Muscle of leg (tissue), 11 donors: ENCODE results near the gene SH3PXD2B. TPM values are rescaled to one million over a fixed set of nuclear protein-coding genes. Genes with fewer than 3 reads are reported as not detected.

ENCODE experiments used
- DNase-seq: peaks from one replicate; pipeline ENCODE4 v3.0.0; 2013
- H3K27ac ChIP-seq: one replicate; pipeline ENCODE4 v1.5.1; 2013; ENCODE audit warnings: mild to moderate bottlenecking, low read length, control low read depth
- H3K27me3 ChIP-seq: one replicate; pipeline ENCODE4 v1.6.1; 2013; ENCODE audit warnings: low read length; ENCODE audit not compliant: control insufficient read depth, insufficient read depth
- H3K36me3 ChIP-seq: one replicate; pipeline ENCODE4 v1.6.1; 2013; ENCODE audit warnings: low read length; ENCODE audit not compliant: control insufficient read depth, insufficient read depth
- H3K4me1 ChIP-seq: one replicate; pipeline ENCODE4 v1.6.1; 2013; ENCODE audit warnings: low read length; ENCODE audit not compliant: control insufficient read depth, insufficient read depth
- H3K4me3 ChIP-seq: one replicate; pipeline ENCODE4 v1.5.1; 2013; ENCODE audit warnings: low read length, control low read depth
- H3K9me3 ChIP-seq: replicated peaks from 2 replicates; pipeline ENCODE4 v1.6.1; 2013; ENCODE audit warnings: low read depth, low read length; ENCODE audit not compliant: control insufficient read depth
- WGBS: methylation state at CpG from one replicate; pipeline ENCODE4 v1.1.5; 2013; ENCODE audit warnings: missing lambda C conversion rate; ENCODE audit not compliant: insufficient coverage; 5-methylcytosine and 5-hydroxymethylcytosine counted together
- polyA plus RNA-seq, 8 donors: library from polyadenylated mRNA; unstranded; fragments of 120-200 nt; gene quantifications; one replicate each; pipeline versions ENCODE4 v1.2.1 to v1.2.3, GENCODE V29; 2013; ENCODE audit warnings: inconsistent platforms in 1 of 8, low replicate concordance in 1 of 8; ENCODE audit not compliant: insufficient read length in 8 of 8, insufficient read depth in 1 of 8
- total RNA-seq: library from RNA; stranded (reverse); fragments of 120-200 nt; gene quantifications from one replicate; pipeline ENCODE4 v1.2.4, GENCODE V29; 2013

The SH3PXD2B gene
- total and polyA plus RNA-seq, 9 donors: 19.2 to 60.9 (median 36.1) TPM

- H3K27ac ChIP-seq: no peak overlapping the region
- H3K4me1 ChIP-seq: no peaks in the 10 kb centered on the region
- no CpG with 5 or more reads among the region's 2 CpGs for WGBS
- no peak for DNase-seq
- no peaks in the 10 kb centered on the region for H3K27me3 ChIP-seq
- H3K9me3 ChIP-seq: no peaks in the 10 kb centered on the region
- H3K4me3 ChIP-seq: no peak overlapping the region
- H3K36me3 ChIP-seq: peaks cover 27% of the 10 kb centered on the region
These were observed 64.7 kb downstream of the SH3PXD2B start for GRCh38 chr5:172389578-172390112.

- WGBS: no CpG with 5 or more reads among the region's 2 CpGs
- H3K27me3 ChIP-seq: no peaks in the 10 kb centered on the region
- DNase-seq: no peak
- no peak overlapping the region for H3K4me3 ChIP-seq
- no peak overlapping the region for H3K27ac ChIP-seq
- H3K4me1 ChIP-seq: no peaks in the 10 kb centered on the region
- peaks cover 25% of the 10 kb centered on the region for H3K36me3 ChIP-seq
- no peaks in the 10 kb centered on the region for H3K9me3 ChIP-seq
These were observed 66.0 kb downstream of the SH3PXD2B start for GRCh38 chr5:172388246-172388733.

GRCh38 chr5:172385707-172386106 is 68.6 kb downstream of the SH3PXD2B start:
- Histone ChIP-seq H3K36me3 (peaks cover 29% of the 10 kb centered on the region), H3K9me3 (no peaks in the 10 kb centered on the region), H3K4me1 (peaks cover 11% of the 10 kb centered on the region), H3K4me3 (no peak overlapping the region), H3K27me3 (no peaks in the 10 kb centered on the region), H3K27ac (no peak overlapping the region)
- 52% methylated on average over 4 of the region's 5 CpGs for WGBS
- DNase-seq: peak; percentile 68

GRCh38 chr5:172385010-172385563 is 69.2 kb downstream of the SH3PXD2B start:
- H3K4me1 ChIP-seq: peaks cover 16% of the 10 kb centered on the region
- no peak overlapping the region for H3K27ac ChIP-seq
- H3K4me3 ChIP-seq: no peak overlapping the region
- DNase-seq: peak; percentile 47
- peaks cover 34% of the 10 kb centered on the region for H3K36me3 ChIP-seq
- H3K27me3 ChIP-seq: no peaks in the 10 kb centered on the region
- no peaks in the 10 kb centered on the region for H3K9me3 ChIP-seq
- whole genome bisulfite sequencing: no CpG with 5 or more reads among the region's 5 CpGs

- H3K36me3 ChIP-seq: peaks cover 35% of the 10 kb centered on the region
- WGBS: 93% methylated on average over 3 of the region's 6 CpGs
These were observed 71.0 kb downstream of the SH3PXD2B start for GRCh38 chr5:172383191-172383802.

GRCh38 chr5:172380987-172381643 is 73.2 kb downstream of the SH3PXD2B start:
- H3K4me1 ChIP-seq: peaks cover 16% of the 10 kb centered on the region
- H3K27me3 ChIP-seq: no peaks in the 10 kb centered on the region
- H3K27ac ChIP-seq: peak overlapping the region; percentile 59
- no peak overlapping the region for H3K4me3 ChIP-seq
- no peaks in the 10 kb centered on the region for H3K9me3 ChIP-seq
- DNase-seq: peak; percentile 92
- WGBS: 45% methylated on average over 17 of the region's 21 CpGs
- H3K36me3 ChIP-seq: peaks cover 46% of the 10 kb centered on the region

More at GRCh38 chr5:172383191-172383802, 71.0 kb downstream of the SH3PXD2B start:
- no peak for DNase-seq
- Histone ChIP-seq H3K4me3 (no peak overlapping the region), H3K9me3 (no peaks in the 10 kb centered on the region), H3K4me1 (peaks cover 16% of the 10 kb centered on the region), H3K27me3 (no peaks in the 10 kb centered on the region), H3K27ac (no peak overlapping the region)

GRCh38 chr5:172380301-172380986 is 73.9 kb downstream of the SH3PXD2B start:
- WGBS: 57% methylated on average over 2 of the region's 18 CpGs
- Histone ChIP-seq H3K36me3 (peaks cover 40% of the 10 kb centered on the region), H3K27ac (peak overlapping the region; percentile 20), H3K4me3 (no peak overlapping the region), H3K27me3 (no peaks in the 10 kb centered on the region), H3K4me1 (peaks cover 16% of the 10 kb centered on the region), H3K9me3 (no peaks in the 10 kb centered on the region)
- DNase-seq: no peak

- no peak for DNase-seq
- Histone ChIP-seq H3K36me3 (peaks cover 39% of the 10 kb centered on the region), H3K27me3 (no peaks in the 10 kb centered on the region), H3K9me3 (no peaks in the 10 kb centered on the region), H3K4me3 (no peak overlapping the region), H3K4me1 (peaks cover 16% of the 10 kb centered on the region), H3K27ac (no peak overlapping the region)
- WGBS: 79% methylated on average over 2 of the region's 3 CpGs
These were observed 74.8 kb downstream of the SH3PXD2B start for GRCh38 chr5:172379481-172379880.

- 100% methylated on average over 1 of the region's 4 CpGs for WGBS
- DNase-seq: no peak
- Histone ChIP-seq H3K36me3 (peaks cover 47% of the 10 kb centered on the region), H3K4me1 (peaks cover 16% of the 10 kb centered on the region), H3K27ac (no peak overlapping the region), H3K27me3 (no peaks in the 10 kb centered on the region), H3K9me3 (no peaks in the 10 kb centered on the region), H3K4me3 (no peak overlapping the region)
These were observed 76.5 kb downstream of the SH3PXD2B start for GRCh38 chr5:172377856-172378255.

GRCh38 chr5:172377438-172377837 is 76.9 kb downstream of the SH3PXD2B start:
- no peak for DNase-seq
- H3K4me1 ChIP-seq: peaks cover 16% of the 10 kb centered on the region
- H3K9me3 ChIP-seq: no peaks in the 10 kb centered on the region
- no CpG with 5 or more reads among the region's 3 CpGs for WGBS
- H3K27ac ChIP-seq: no peak overlapping the region
- H3K27me3 ChIP-seq: no peaks in the 10 kb centered on the region
- peaks cover 51% of the 10 kb centered on the region for H3K36me3 ChIP-seq
- H3K4me3 ChIP-seq: no peak overlapping the region
